ENCODE data around the gene HSF2. TPM values are rescaled to one million over a fixed set of nuclear protein-coding genes. Genes with fewer than 3 reads are reported as not detected.

The HSF2 gene, protein sequence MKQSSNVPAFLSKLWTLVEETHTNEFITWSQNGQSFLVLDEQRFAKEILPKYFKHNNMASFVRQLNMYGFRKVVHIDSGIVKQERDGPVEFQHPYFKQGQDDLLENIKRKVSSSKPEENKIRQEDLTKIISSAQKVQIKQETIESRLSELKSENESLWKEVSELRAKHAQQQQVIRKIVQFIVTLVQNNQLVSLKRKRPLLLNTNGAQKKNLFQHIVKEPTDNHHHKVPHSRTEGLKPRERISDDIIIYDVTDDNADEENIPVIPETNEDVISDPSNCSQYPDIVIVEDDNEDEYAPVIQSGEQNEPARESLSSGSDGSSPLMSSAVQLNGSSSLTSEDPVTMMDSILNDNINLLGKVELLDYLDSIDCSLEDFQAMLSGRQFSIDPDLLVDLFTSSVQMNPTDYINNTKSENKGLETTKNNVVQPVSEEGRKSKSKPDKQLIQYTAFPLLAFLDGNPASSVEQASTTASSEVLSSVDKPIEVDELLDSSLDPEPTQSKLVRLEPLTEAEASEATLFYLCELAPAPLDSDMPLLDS
- 11.8 and 14.1 TPM in 2 replicates for total RNA-seq

DNA sequence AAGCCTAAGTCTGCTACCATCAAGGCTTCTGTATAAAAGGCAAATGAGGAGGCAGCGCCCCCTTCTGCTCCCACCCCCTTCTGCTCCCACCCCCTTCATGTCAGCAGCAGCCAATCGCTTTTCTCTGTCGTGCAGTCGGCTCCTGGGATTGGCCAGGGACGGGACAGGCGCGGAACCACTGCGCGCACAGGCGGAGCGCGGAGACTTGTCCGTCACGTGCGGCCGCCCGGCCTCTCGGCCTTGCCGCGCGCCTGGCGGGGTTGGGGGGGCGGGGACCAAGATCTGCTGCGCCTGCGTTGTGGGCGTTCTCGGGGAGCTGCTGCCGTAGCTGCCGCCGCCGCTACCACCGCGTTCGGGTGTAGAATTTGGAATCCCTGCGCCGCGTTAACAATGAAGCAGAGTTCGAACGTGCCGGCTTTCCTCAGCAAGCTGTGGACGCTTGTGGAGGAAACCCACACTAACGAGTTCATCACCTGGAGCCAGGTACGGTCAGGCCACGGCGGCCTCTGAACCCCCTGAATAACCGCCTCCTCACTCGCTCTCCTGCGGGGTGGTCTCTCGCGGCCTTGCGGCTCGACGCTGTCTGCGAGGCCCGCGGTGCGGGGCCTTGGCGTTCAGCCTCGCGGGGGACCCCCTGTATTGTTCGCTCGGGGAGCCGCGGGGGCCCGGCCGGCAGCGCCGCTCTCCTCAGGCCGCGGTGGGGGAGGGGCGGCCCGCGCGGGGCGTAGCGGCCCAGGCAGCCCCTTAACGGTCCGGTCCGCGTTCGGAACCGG is at the start of gene HSF2:
Gene HSF2, plus strand, starts transcription at position 305 of the 773 bp plus-strand sequence. Its CDS starts 86 bp downstream, at position 391.

DNA sequence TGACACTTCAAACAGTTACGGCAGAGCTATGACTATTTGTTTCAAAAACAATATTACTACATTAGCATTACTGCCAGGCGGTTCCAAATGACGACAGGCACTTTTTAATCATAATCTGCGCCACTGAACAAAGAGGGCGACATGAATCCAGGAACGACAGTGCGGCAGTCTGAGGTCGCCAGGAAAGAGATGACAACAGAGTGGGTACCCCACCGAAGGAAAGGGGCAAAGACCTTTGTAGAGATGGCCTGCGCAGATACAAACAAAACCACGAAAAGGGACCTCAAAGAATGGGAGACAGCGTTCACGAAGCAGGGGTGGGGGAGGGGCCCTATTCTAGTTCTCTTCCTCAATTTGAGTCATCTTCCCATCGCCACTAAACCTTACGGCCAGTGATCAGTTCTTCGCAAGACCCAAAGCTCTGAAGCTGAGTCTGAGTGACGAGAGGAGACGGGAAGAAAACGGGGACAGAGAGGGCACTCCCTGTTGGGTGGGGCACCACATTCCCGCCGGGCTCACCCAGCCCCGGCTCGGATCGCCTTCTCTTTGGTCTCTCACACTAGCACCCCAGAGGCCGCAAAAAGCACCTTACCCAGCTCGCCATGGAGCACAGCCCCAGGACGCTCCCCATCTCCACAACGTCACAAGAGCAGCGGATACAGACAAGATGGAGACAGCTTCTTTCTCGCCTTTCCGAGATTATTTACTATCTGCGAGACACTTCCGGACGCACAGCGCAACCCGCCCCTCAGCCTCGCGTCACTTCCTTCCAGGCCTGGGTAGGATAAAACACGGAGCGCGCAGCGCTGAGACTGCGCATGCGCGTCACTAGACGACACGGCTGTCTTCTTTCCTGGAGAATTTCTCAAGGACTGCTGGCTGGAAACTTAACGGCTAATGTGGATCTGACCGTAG is 71.9 kb downstream of the HSF2 start, which contains the start of gene SERINC1:
Gene SERINC1, minus strand, starts transcription at position 701 of the 915 bp plus-strand sequence. Its CDS starts 70 bp downstream, at position 631.

Other genes starting within 250 kb of the HSF2 start
- 69.9 and 79.9 TPM in 2 replicates for gene SERINC1, start 72.2 kb downstream of the HSF2 start, total RNA-seq
- 0.59 and 1.7 TPM in 2 replicates for gene PKIB, start 210.8 kb downstream of the HSF2 start, total RNA-seq